Sigmoid colon (tissue), 3 donors: ENCODE measurements around the gene TXNL4A.

ENCODE experiments used
- CTCF ChIP-seq, 4 experiments: fragments of 450-650 bp in 3 of 4; fragments of 200-600 bp in 1 of 4; IDR thresholded peaks; one replicate each; pipeline ENCODE4 v1.5.1; 2016 to 2019; ENCODE audit warnings: antibody characterized with exemption in 4 of 4, mild to moderate bottlenecking in 3 of 4, moderate library complexity in 2 of 4
- POLR2A ChIP-seq, 2 donors: fragments of 450-650 bp; IDR thresholded peaks; one replicate each; pipeline ENCODE4 v1.6.1; 2016; ENCODE audit warnings: antibody characterized with exemption in 2 of 2, mild to moderate bottlenecking in 2 of 2, moderate library complexity in 2 of 2

GRCh38 chr18:80037300-80037699 lies 48.9 kb upstream of the TXNL4A start:
- no peak for TF ChIP-seq POLR2A (IDR thresholded peaks at IDR 0.05)
- TF ChIP-seq CTCF (IDR thresholded peaks at IDR 0.05) = no peak
